HepG2 (cell line): ENCODE data around the gene PCLO. TPM values are rescaled to one million over a fixed set of nuclear protein-coding genes. Genes with fewer than 3 reads are reported as not detected.

ENCODE experiments used
- ATAC-seq: fragments of 200-7000 bp; cut with Tn5 transposase; 3 replicates; pipeline ENCODE4 v1.9.1; 2020; ENCODE audit warnings: mild to moderate bottlenecking, moderate library complexity
- BruUV-seq: library from RNA; stranded (reverse); fragments of 400-500 nt; replicated peaks from 2 replicates; lab custom pipeline; 2021; lab: Mats Ljungman, UMichigan
- CTCF ChIA-PET: fragments of 300-600 bp; formaldehyde crosslinking; extraction: SDS; loops from one replicate; lab custom pipeline; 2021; ENCODE audit warnings: low total read pairs, inconsistent platforms, low intra/inter-chr PET ratio; lab: Yijun Ruan, JAX
- POLR2A ChIA-PET: fragments of 350-600 bp; sonication (Branson Sonifier 250); formaldehyde crosslinking; loops from one replicate; lab custom pipeline; 2020; ENCODE audit warnings: antibody characterized with exemption, inconsistent platforms; lab: Yijun Ruan, JAX
- DNase-seq: peaks from one replicate; pipeline ENCODE4 v3.0.0-alpha.2; 2015; ENCODE audit warnings: low spot score
- FAIRE-seq: peaks from 3 replicates; lab custom pipeline; 2011; peaks lifted over from hg19 to GRCh38; lab: Jason Lieb, UNC
- H2AFZ ChIP-seq: one replicate; pipeline ENCODE4 v1.6.1; 2011; ENCODE audit warnings: low read length, inconsistent platforms
- H3K27ac ChIP-seq: fragments of 300-600 bp; 3 replicates; pipeline ENCODE4 v1.8.0; 2011; ENCODE audit warnings: mixed run types, mild to moderate bottlenecking, mixed read lengths, low read length, inconsistent platforms; ENCODE audit not compliant: insufficient read depth; ENCODE audit errors: extremely low read length
- H3K27me3 ChIP-seq, 2 experiments: fragments of 200-600 bp in 1 of 2; 2 replicates in 1 of 2; 3 replicates in 1 of 2; pipeline versions ENCODE4 v1.6.0 to v1.8.0; 2011; ENCODE audit warnings: low read length in 2 of 2, mild to moderate bottlenecking in 2 of 2, moderate library complexity in 2 of 2, inconsistent platforms in 1 of 2; ENCODE audit not compliant: insufficient read depth in 2 of 2, control insufficient read depth in 1 of 2
- H3K36me3 ChIP-seq, 2 experiments: fragments of 200-600 bp in 1 of 2; replicated peaks in 1 of 2; 2 replicates in 1 of 2; 3 replicates in 1 of 2; pipeline versions ENCODE4 v1.5.1 to v1.8.0; 2011; ENCODE audit warnings: low read length in 2 of 2, inconsistent platforms in 1 of 2; ENCODE audit not compliant: insufficient read depth in 2 of 2, control insufficient read depth in 1 of 2
- H3K4me1 ChIP-seq: 2 replicates; pipeline ENCODE4 v1.5.1; 2012; ENCODE audit warnings: low read length, inconsistent platforms; ENCODE audit not compliant: insufficient read depth
- H3K4me2 ChIP-seq: 2 replicates; pipeline ENCODE4 v1.6.0; 2011; ENCODE audit warnings: low read depth, low read length, inconsistent platforms
- H3K4me3 ChIP-seq, 3 experiments: fragments of 200-600 bp in 1 of 3; sonication (generic), shearing (Covaris generic) in 1 of 3; replicated peaks in 1 of 3; 2 replicates each; pipeline ENCODE4 v1.5.1; 2011 to 2016; ENCODE audit warnings: low read length in 3 of 3, inconsistent platforms in 2 of 3, low read depth in 2 of 3, mild to moderate bottlenecking in 2 of 3, control low read depth in 1 of 3, mixed read lengths in 1 of 3; ENCODE audit not compliant: insufficient read depth in 1 of 3
- H3K79me2 ChIP-seq: one replicate; pipeline ENCODE4 v1.6.1; 2011; ENCODE audit warnings: low read length, inconsistent platforms; ENCODE audit not compliant: insufficient read depth
- H3K9ac ChIP-seq: 2 replicates; pipeline ENCODE4 v1.6.0; 2011; ENCODE audit warnings: mild to moderate bottlenecking, low read depth, low read length, inconsistent platforms; ENCODE audit not compliant: insufficient read depth
- H3K9me3 ChIP-seq: 2 replicates; pipeline ENCODE4 v1.5.1; 2012; ENCODE audit warnings: mild to moderate bottlenecking, low read length
- H4K20me1 ChIP-seq: 2 replicates; pipeline ENCODE4 v1.6.0; 2011; ENCODE audit warnings: inconsistent platforms, mild to moderate bottlenecking, low read length, moderate library complexity; ENCODE audit not compliant: insufficient read depth
- ASH2L ChIP-seq: fragments of 300-600, 200-600 bp; sonication (generic); IDR thresholded peaks from 2 replicates; pipeline ENCODE4 v1.7.0; 2017; ENCODE audit warnings: low read depth, mild to moderate bottlenecking, moderate library complexity, mixed read lengths, low read length; ENCODE audit not compliant: insufficient read length
- BATF2 ChIP-seq: sonication (generic); formaldehyde crosslinking; IDR thresholded peaks from 2 replicates; pipeline ENCODE4 v1.8.0; 2022; ENCODE audit warnings: mild to moderate bottlenecking, missing genetic modification reagents, moderate library complexity
- EED ChIP-seq: sonication (generic); formaldehyde crosslinking; IDR thresholded peaks from 2 replicates; pipeline ENCODE4 v1.5.0; 2020; ENCODE audit warnings: mild to moderate bottlenecking, missing genetic modification reagents
- HMG20A ChIP-seq: IDR thresholded peaks from 2 replicates; pipeline ENCODE4 v1.6.1; 2016; ENCODE audit warnings: borderline replicate concordance
- MATR3 ChIP-seq: sonication (generic); formaldehyde crosslinking; IDR thresholded peaks from 2 replicates; pipeline ENCODE4 v1.4.0; 2020; ENCODE audit warnings: missing genetic modification reagents
- NR2F6 ChIP-seq, 2 experiments: IDR thresholded peaks; 2 replicates each; pipeline ENCODE4 v1.6.1; 2016; ENCODE audit warnings: antibody characterized with exemption in 1 of 2, mild to moderate bottlenecking in 1 of 2
- RAD21 ChIP-seq: fragments of 450-650 bp; formaldehyde crosslinking; IDR thresholded peaks from 2 replicates; pipeline ENCODE4 v1.5.0; 2020; ENCODE audit warnings: mild to moderate bottlenecking
- RELA ChIP-seq: sonication (generic); formaldehyde crosslinking; IDR thresholded peaks from 2 replicates; pipeline ENCODE4 v1.4.0; 2020; ENCODE audit warnings: missing genetic modification reagents
- RFXAP ChIP-seq: sonication (generic); formaldehyde crosslinking; IDR thresholded peaks from 2 replicates; pipeline ENCODE4 v1.4.0; 2020; ENCODE audit warnings: missing genetic modification reagents, borderline replicate concordance
- SIX4 ChIP-seq: sonication (generic); formaldehyde crosslinking; IDR thresholded peaks from 2 replicates; pipeline ENCODE4 v1.4.0; 2020; ENCODE audit warnings: missing genetic modification reagents
- SMYD3 ChIP-seq: sonication (generic); formaldehyde crosslinking; IDR thresholded peaks from 2 replicates; pipeline ENCODE4 v1.8.1; 2023; ENCODE audit warnings: mild to moderate bottlenecking, missing genetic modification reagents
- SP5 ChIP-seq: IDR thresholded peaks from 2 replicates; pipeline ENCODE4 v1.6.1; 2016; ENCODE audit warnings: low read depth, borderline replicate concordance
- TCF7L2 ChIP-seq: IDR thresholded peaks from 2 replicates; pipeline ENCODE4 v1.6.1; 2011; ENCODE audit warnings: mild to moderate bottlenecking, low read depth, low read length, moderate library complexity
- XBP1 ChIP-seq: sonication (generic); formaldehyde crosslinking; IDR thresholded peaks from 2 replicates; pipeline ENCODE4 v1.5.0; 2020; ENCODE audit warnings: missing genetic modification reagents
- ZFP41 ChIP-seq: sonication (generic); formaldehyde crosslinking; IDR thresholded peaks from 2 replicates; pipeline ENCODE4 v1.4.0; 2020; ENCODE audit warnings: mild to moderate bottlenecking, missing genetic modification reagents, borderline replicate concordance
- ZNF326 ChIP-seq: sonication (generic); formaldehyde crosslinking; IDR thresholded peaks from 2 replicates; pipeline ENCODE4 v1.4.0; 2020; ENCODE audit warnings: missing genetic modification reagents, borderline replicate concordance
- ZNF570 ChIP-seq: sonication (generic); formaldehyde crosslinking; IDR thresholded peaks from 2 replicates; pipeline ENCODE4 v1.4.0; 2020; ENCODE audit warnings: mild to moderate bottlenecking, missing genetic modification reagents, borderline replicate concordance
- ZNF607 ChIP-seq: sonication (generic); formaldehyde crosslinking; IDR thresholded peaks from 2 replicates; pipeline ENCODE4 v1.5.1; 2020; ENCODE audit warnings: missing genetic modification reagents, mild to moderate bottlenecking, borderline replicate concordance
- ZNF709 ChIP-seq: sonication (generic); formaldehyde crosslinking; IDR thresholded peaks from 2 replicates; pipeline ENCODE4 v1.5.0; 2020; ENCODE audit warnings: mild to moderate bottlenecking, missing genetic modification reagents
- ZZZ3 ChIP-seq: sonication (generic); formaldehyde crosslinking; IDR thresholded peaks from 2 replicates; pipeline ENCODE4 v1.4.0; 2020; ENCODE audit warnings: missing genetic modification reagents, mild to moderate bottlenecking, borderline replicate concordance
- WGBS: methylation state at CpG from one replicate; pipeline ENCODE4 v1.1.6; 2017; ENCODE audit warnings: low lambda C conversion rate; 5-methylcytosine and 5-hydroxymethylcytosine counted together
- in situ Hi-C: cut with HindIII; loops from 2 replicates; pipeline ENCODE4 v1.10.0; 2017; ENCODE audit warnings: low pct_unique_long_range_greater_than_20kb; ENCODE audit not compliant: extremely low pct_ligation_motif_present
- intact Hi-C: fragments of 100-400 bp; cut with micrococcal nuclease; formaldehyde crosslinking; loops from one replicate; pipeline ENCODE4 v1.10.0; 2022; ENCODE audit not compliant: unreplicated experiment
- polyA plus RNA-seq, 8 experiments: library from polyadenylated mRNA; depleted of rRNA in 3 of 8; stranded (reverse) in 7 of 8; unstranded in 1 of 8; fragments of >200 nt; fragmentation: Illumina TruSeq in 4 of 8; extraction: Trizol in 4 of 8; gene quantifications; 2 replicates each; pipeline versions ENCODE4 v1.2.1 to v1.2.3, GENCODE V29; 2011 to 2016; ENCODE audit warnings: low read depth in 4 of 8, missing spikeins in 1 of 8, mixed read lengths in 1 of 8; ENCODE audit not compliant: insufficient read depth in 1 of 8
- total RNA-seq, 5 experiments: library from RNA; depleted of rRNA; stranded (reverse); fragments of >200 nt; fragmentation: Illumina TruSeq; extraction: Trizol; gene quantifications; 2 replicates each; pipeline ENCODE4 v1.2.3, GENCODE V29; 2016; ENCODE audit warnings: low read depth in 1 of 5
- TF ChIP-seq, protein P1 (sequence below): sonication (generic); formaldehyde crosslinking; IDR thresholded peaks from 2 replicates; pipeline ENCODE4 v1.4.0; 2020; ENCODE audit warnings: missing genetic modification reagents

The PCLO gene
- total and polyA plus RNA-seq, 2 of the 13 experiments (the other 11 are each of a cell fraction or from before 2014, with no cell fraction given): 0.07 to 0.29 TPM

DNA sequence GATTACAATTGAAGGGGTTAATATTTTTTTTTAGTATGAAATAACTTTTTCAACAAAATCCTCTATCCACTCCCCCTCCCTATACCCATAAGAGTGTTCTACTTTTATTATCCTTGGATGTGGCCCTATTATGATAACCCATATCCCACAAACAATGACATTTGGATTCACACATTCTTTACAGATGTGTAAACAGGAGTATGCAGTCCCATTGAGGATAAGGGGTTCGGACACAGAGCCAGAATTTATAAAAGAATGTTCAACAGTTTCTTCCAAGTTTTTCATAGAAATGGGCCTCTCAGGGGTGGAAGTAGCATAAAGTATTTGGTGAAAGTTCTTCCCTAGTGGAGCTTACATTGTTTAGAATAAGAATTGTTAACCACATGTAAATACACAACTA lies 16.1 kb upstream of the PCLO start:
- no TSS peak for BruUV-seq
- FAIRE-seq (no peak), ATAC-seq (no peak), DNase-seq (no peak)
- Histone ChIP-seq H3K4me1 (no peaks in the 10 kb centered on the region), H4K20me1 (no peaks in the 10 kb centered on the region), H3K36me3 (no peaks in the 10 kb centered on the region), H3K27me3 (no peaks in the 10 kb centered on the region), H3K9ac (no peak overlapping the region), H3K27ac (no peak overlapping the region), H3K79me2 (no peaks in the 10 kb centered on the region), H3K9me3 (peaks cover 22% of the 10 kb centered on the region; the same call in 1 of the 2 replicates), H3K4me3 (no peak overlapping the region), H3K4me2 (no peak overlapping the region), H2AFZ (no peak overlapping the region)
- 0% methylated on average over 1 of the region's 1 CpG for WGBS
- ChIA-PET POLR2A (no interaction called here), CTCF (no interaction called here)
- in situ Hi-C loops: no loop called here
- intact Hi-C loops: no loop called here
- TF ChIP-seq ZZZ3 (CRISPR knock-in tag) (no peak), ZNF570 (CRISPR knock-in tag) (no peak), SIX4 (CRISPR knock-in tag) (no peak), SMYD3 (CRISPR knock-in tag) (no peak), SP5 (no peak)

DNA sequence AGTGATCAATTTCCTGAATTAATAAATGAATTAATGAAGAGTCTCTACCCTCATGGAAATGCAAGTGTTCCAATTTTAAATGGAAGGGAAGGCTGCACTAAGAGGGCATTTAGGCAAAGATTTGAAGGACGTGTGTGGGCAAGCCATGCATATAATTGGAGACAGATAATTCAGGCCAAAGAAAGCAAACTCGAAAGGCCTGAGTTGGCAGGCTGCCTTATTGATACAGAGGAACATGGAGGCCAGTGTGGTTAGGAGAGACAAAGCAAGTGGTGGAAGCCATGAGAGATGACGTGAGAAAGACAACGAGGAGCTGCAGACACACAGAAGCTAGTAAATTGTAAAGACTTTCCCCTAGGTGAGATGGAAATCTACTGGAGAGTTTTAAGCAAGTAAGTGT lies 15.4 kb upstream of the PCLO start:
- Histone ChIP-seq H3K4me1 (no peaks in the 10 kb centered on the region), H3K36me3 (no peaks in the 10 kb centered on the region), H3K9me3 (peaks cover 16% of the 10 kb centered on the region; the same call in 1 of the 2 replicates), H4K20me1 (no peaks in the 10 kb centered on the region), H3K79me2 (no peaks in the 10 kb centered on the region), H3K9ac (no peak overlapping the region), H3K27ac (no peak overlapping the region), H2AFZ (no peak overlapping the region), H3K4me3 (no peak overlapping the region), H3K27me3 (no peaks in the 10 kb centered on the region), H3K4me2 (no peak overlapping the region)
- BruUV-seq: no TSS peak
- POLR2A ChIA-PET: no interaction called here
- intact Hi-C loops: no loop called here
- DNase-seq (no peak), FAIRE-seq (no peak), ATAC-seq (no peak)
- CTCF ChIA-PET: no interaction called here
- in situ Hi-C loops: no loop called here
- WGBS: 3% methylated on average over 4 of the region's 4 CpGs
- TF ChIP-seq ASH2L: no peak
- no peak for TF ChIP-seq ZFP41 (CRISPR knock-in tag)
- no peak for TF ChIP-seq RFXAP (CRISPR knock-in tag)
- TF ChIP-seq EED: no peak
- no peak for TF ChIP-seq XBP1 (CRISPR knock-in tag)
- TF ChIP-seq RELA (CRISPR knock-in tag): no peak
- no peak for TF ChIP-seq TCF7L2
- no peak for TF ChIP-seq ZNF607
- TF ChIP-seq BATF2 (CRISPR knock-in tag): no peak
- no peak for TF ChIP-seq ZNF326 (CRISPR knock-in tag)
- TF ChIP-seq HMG20A (CRISPR knock-in tag): no peak
- TF ChIP-seq, protein P1, sequence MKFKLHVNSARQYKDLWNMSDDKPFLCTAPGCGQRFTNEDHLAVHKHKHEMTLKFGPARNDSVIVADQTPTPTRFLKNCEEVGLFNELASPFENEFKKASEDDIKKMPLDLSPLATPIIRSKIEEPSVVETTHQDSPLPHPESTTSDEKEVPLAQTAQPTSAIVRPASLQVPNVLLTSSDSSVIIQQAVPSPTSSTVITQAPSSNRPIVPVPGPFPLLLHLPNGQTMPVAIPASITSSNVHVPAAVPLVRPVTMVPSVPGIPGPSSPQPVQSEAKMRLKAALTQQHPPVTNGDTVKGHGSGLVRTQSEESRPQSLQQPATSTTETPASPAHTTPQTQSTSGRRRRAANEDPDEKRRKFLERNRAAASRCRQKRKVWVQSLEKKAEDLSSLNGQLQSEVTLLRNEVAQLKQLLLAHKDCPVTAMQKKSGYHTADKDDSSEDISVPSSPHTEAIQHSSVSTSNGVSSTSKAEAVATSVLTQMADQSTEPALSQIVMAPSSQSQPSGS: no peak
- no peak for TF ChIP-seq NR2F6 (IDR thresholded peaks at IDR 0.05)
- TF ChIP-seq NR2F6 (CRISPR knock-in tag; IDR thresholded peaks at IDR 0.05): no peak
- TF ChIP-seq MATR3 (CRISPR knock-in tag): no peak
- TF ChIP-seq RAD21: no peak
- no peak for TF ChIP-seq ZNF709 (CRISPR knock-in tag)
